Loucy (cell line): ENCODE measurements around the gene RNF40.

ENCODE experiments used
- EZH2phosphoT487 ChIP-seq: fragments of 200-600 bp; IDR thresholded peaks from 2 replicates; pipeline ENCODE4 v1.6.1; 2018; ENCODE audit warnings: antibody characterized with exemption, mild to moderate bottlenecking, moderate library complexity, borderline replicate concordance
- TF ChIP-seq, protein P1 (sequence below): fragments of 200-600 bp; sonication (generic); conservative IDR thresholded peaks from 2 replicates; pipeline ENCODE4 v1.5.1; 2014; ENCODE audit warnings: mild to moderate bottlenecking, antibody characterized with exemption, low read length

DNA sequence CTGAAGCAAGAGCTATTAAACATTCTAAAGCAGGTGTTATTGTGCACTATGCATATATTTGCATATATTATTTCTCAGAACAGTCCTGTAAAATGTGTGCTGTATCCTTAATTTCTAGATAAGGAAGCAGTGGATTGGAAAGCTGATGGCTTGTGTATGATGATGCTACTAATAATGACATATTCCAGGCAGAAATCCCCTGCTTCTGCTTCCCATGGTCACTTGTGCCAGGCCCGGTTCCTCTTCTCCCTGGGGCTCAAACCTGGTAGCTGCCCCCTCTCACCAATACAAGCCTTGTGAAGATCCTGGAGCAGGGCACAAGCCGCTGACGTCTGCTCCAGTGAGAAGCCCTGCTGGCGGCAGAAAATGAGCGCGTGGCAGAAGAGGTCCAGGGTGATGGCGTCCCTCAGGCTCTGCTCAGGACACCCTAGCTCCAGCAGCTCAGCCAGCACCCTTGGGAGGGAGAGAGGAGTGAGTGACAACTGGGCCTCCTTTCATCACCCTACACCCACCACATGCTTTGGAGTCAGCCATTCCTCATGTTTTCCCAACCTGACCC lies 2.0 kb upstream of the RNF40 start:
- TF ChIP-seq, protein P1, sequence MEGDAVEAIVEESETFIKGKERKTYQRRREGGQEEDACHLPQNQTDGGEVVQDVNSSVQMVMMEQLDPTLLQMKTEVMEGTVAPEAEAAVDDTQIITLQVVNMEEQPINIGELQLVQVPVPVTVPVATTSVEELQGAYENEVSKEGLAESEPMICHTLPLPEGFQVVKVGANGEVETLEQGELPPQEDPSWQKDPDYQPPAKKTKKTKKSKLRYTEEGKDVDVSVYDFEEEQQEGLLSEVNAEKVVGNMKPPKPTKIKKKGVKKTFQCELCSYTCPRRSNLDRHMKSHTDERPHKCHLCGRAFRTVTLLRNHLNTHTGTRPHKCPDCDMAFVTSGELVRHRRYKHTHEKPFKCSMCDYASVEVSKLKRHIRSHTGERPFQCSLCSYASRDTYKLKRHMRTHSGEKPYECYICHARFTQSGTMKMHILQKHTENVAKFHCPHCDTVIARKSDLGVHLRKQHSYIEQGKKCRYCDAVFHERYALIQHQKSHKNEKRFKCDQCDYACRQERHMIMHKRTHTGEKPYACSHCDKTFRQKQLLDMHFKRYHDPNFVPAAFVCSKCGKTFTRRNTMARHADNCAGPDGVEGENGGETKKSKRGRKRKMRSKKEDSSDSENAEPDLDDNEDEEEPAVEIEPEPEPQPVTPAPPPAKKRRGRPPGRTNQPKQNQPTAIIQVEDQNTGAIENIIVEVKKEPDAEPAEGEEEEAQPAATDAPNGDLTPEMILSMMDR: no peak
- no peak for TF ChIP-seq EZH2phosphoT487
